HEK293 (cell line): ENCODE results near the gene HS3ST3A1.

Source experiments
- FEZF1 ChIP-seq: fragments of 450-650 bp; formaldehyde crosslinking; IDR thresholded peaks from 2 replicates; pipeline ENCODE4 v1.5.1; 2016; ENCODE audit warnings: missing biosample characterization, missing genetic modification characterization
- GLI2 ChIP-seq: fragments of 450-650 bp; formaldehyde crosslinking; IDR thresholded peaks from 2 replicates; pipeline ENCODE4; 2017; ENCODE audit warnings: missing biosample characterization, missing genetic modification characterization, low read depth, borderline replicate concordance
- KLF10 ChIP-seq: fragments of 450-650 bp; IDR thresholded peaks from 2 replicates; pipeline ENCODE4 v1.5.1; 2018; ENCODE audit warnings: missing biosample characterization, mild to moderate bottlenecking, missing genetic modification characterization
- KLF9 ChIP-seq: fragments of 450-650 bp; formaldehyde crosslinking; IDR thresholded peaks from 2 replicates; pipeline ENCODE4 v1.5.1; 2016; ENCODE audit warnings: missing biosample characterization, missing genetic modification characterization, low read depth
- PATZ1 ChIP-seq: fragments of 450-650 bp; formaldehyde crosslinking; IDR thresholded peaks from 2 replicates; pipeline ENCODE4 v1.5.1; 2016; ENCODE audit warnings: missing biosample characterization, missing genetic modification characterization
- PBX3 ChIP-seq: sonication (generic); formaldehyde crosslinking; IDR thresholded peaks from 2 replicates; pipeline ENCODE4 v1.8.1; 2022; ENCODE audit warnings: mild to moderate bottlenecking, moderate library complexity, missing genetic modification reagents
- PRDM10 ChIP-seq: fragments of 450-650 bp; formaldehyde crosslinking; IDR thresholded peaks from 2 replicates; pipeline ENCODE4 v1.5.1; 2016; ENCODE audit warnings: missing biosample characterization, missing genetic modification characterization
- SP2 ChIP-seq: fragments of 450-650 bp; formaldehyde crosslinking; IDR thresholded peaks from 2 replicates; pipeline ENCODE4 v1.5.1; 2016; ENCODE audit warnings: missing biosample characterization, missing genetic modification characterization
- SP7 ChIP-seq: fragments of 450-650 bp; formaldehyde crosslinking; IDR thresholded peaks from 2 replicates; pipeline ENCODE4 v1.5.1; 2016; ENCODE audit warnings: missing biosample characterization, missing genetic modification characterization
- TRIM28 ChIP-seq: IDR thresholded peaks from 2 replicates; pipeline ENCODE4 v1.6.1; 2011; ENCODE audit warnings: low read length, control low read depth, borderline replicate concordance
- ZBTB1 ChIP-seq: fragments of 450-650 bp; formaldehyde crosslinking; IDR thresholded peaks from 2 replicates; pipeline ENCODE4 v1.5.1; 2016; ENCODE audit warnings: missing biosample characterization, missing genetic modification characterization
- ZBTB48 ChIP-seq: fragments of 450-650 bp; formaldehyde crosslinking; IDR thresholded peaks from 2 replicates; pipeline ENCODE4 v1.5.1; 2016; ENCODE audit warnings: missing biosample characterization, missing genetic modification characterization
- ZBTB8A ChIP-seq: fragments of 450-650 bp; formaldehyde crosslinking; IDR thresholded peaks from 2 replicates; pipeline ENCODE4 v1.5.1; 2016; ENCODE audit warnings: missing biosample characterization, missing genetic modification characterization
- ZFP69B ChIP-seq: fragments of 450-650 bp; formaldehyde crosslinking; IDR thresholded peaks from 2 replicates; pipeline ENCODE4 v1.5.1; 2016; ENCODE audit warnings: missing biosample characterization, missing genetic modification characterization
- ZNF10 ChIP-seq: fragments of 450-650 bp; formaldehyde crosslinking; IDR thresholded peaks from 2 replicates; pipeline ENCODE4 v1.5.1; 2017; ENCODE audit warnings: missing biosample characterization, missing genetic modification characterization
- ZNF121 ChIP-seq: fragments of 450-650 bp; formaldehyde crosslinking; IDR thresholded peaks from 2 replicates; pipeline ENCODE4 v1.5.1; 2016; ENCODE audit warnings: missing biosample characterization, missing genetic modification characterization
- ZNF174 ChIP-seq: fragments of 450-650 bp; formaldehyde crosslinking; IDR thresholded peaks from 2 replicates; pipeline ENCODE4 v1.5.0; 2017; ENCODE audit warnings: missing biosample characterization, mild to moderate bottlenecking, missing genetic modification characterization
- ZNF223 ChIP-seq: fragments of 450-650 bp; formaldehyde crosslinking; IDR thresholded peaks from 2 replicates; pipeline ENCODE4 v1.5.1; 2016; ENCODE audit warnings: missing biosample characterization, missing genetic modification characterization
- ZNF248 ChIP-seq: fragments of 450-650 bp; formaldehyde crosslinking; IDR thresholded peaks from 2 replicates; pipeline ENCODE4 v1.5.1; 2017; ENCODE audit warnings: missing biosample characterization, missing genetic modification characterization
- ZNF391 ChIP-seq: fragments of 450-650 bp; formaldehyde crosslinking; IDR thresholded peaks from 2 replicates; pipeline ENCODE4 v1.5.1; 2016; ENCODE audit warnings: low read depth, missing biosample characterization, missing genetic modification characterization, borderline replicate concordance
- ZNF398 ChIP-seq: fragments of 450-650 bp; formaldehyde crosslinking; IDR thresholded peaks from 2 replicates; pipeline ENCODE4 v1.5.1; 2017; ENCODE audit warnings: missing biosample characterization, missing genetic modification characterization
- ZNF449 ChIP-seq: fragments of 450-650 bp; formaldehyde crosslinking; IDR thresholded peaks from 2 replicates; pipeline ENCODE4 v1.5.1; 2017; ENCODE audit warnings: missing biosample characterization, mild to moderate bottlenecking, missing genetic modification characterization, moderate library complexity
- ZNF555 ChIP-seq: fragments of 450-650 bp; formaldehyde crosslinking; conservative IDR thresholded peaks from 2 replicates; pipeline ENCODE4 v1.5.1; 2017; ENCODE audit warnings: missing biosample characterization, mild to moderate bottlenecking, missing genetic modification characterization, inconsistent platforms
- ZNF560 ChIP-seq: fragments of 450-650 bp; formaldehyde crosslinking; IDR thresholded peaks from 2 replicates; pipeline ENCODE4 v1.5.1; 2017; ENCODE audit warnings: missing biosample characterization, missing genetic modification characterization, borderline replicate concordance
- ZNF596 ChIP-seq: fragments of 450-650 bp; IDR thresholded peaks from 2 replicates; pipeline ENCODE4 v1.5.0; 2018; ENCODE audit warnings: missing biosample characterization, mild to moderate bottlenecking, missing genetic modification characterization, moderate library complexity
- ZNF623 ChIP-seq: fragments of 450-650 bp; formaldehyde crosslinking; IDR thresholded peaks from 2 replicates; pipeline ENCODE4 v1.5.1; 2016; ENCODE audit warnings: missing biosample characterization, missing genetic modification characterization
- ZNF664 ChIP-seq: fragments of 450-650 bp; formaldehyde crosslinking; IDR thresholded peaks from 2 replicates; pipeline ENCODE4 v1.5.1; 2016; ENCODE audit warnings: missing biosample characterization, missing genetic modification characterization
- ZNF677 ChIP-seq: fragments of 450-650 bp; IDR thresholded peaks from 2 replicates; pipeline ENCODE4 v1.5.0; 2018; ENCODE audit warnings: missing biosample characterization, mild to moderate bottlenecking, missing genetic modification characterization, moderate library complexity
- ZNF76 ChIP-seq: fragments of 450-650 bp; formaldehyde crosslinking; IDR thresholded peaks from 2 replicates; pipeline ENCODE4; 2016; ENCODE audit warnings: low read depth, missing biosample characterization, missing genetic modification characterization, borderline replicate concordance
- ZNF777 ChIP-seq: fragments of 450-650 bp; formaldehyde crosslinking; IDR thresholded peaks from 2 replicates; pipeline ENCODE4 v1.5.1; 2017; ENCODE audit warnings: missing biosample characterization, missing genetic modification characterization, borderline replicate concordance

Gene HS3ST3A1

GRCh38 chr17:13601776-13602551 is at the start of gene HS3ST3A1 (continued):
- TF ChIP-seq ZNF623 (tag by site-specific recombination) (no peak), ZNF664 (no peak), ZNF391 (tag by site-specific recombination) (peak; percentile 44; the same call in 1 of the 2 replicates), ZNF677 (tag by site-specific recombination) (no peak), PATZ1 (peak; percentile 96), SP2 (peak; percentile 90), ZNF596 (tag by site-specific recombination) (peak; percentile 54), KLF10 (tag by site-specific recombination) (peak; percentile 97), ZNF560 (tag by site-specific recombination) (no peak), ZNF398 (tag by site-specific recombination) (peak; percentile 87; the same call in 1 of the 2 replicates), ZNF777 (peak; percentile 73), ZNF76 (no peak), ZNF10 (tag by site-specific recombination) (no peak; the same call in 1 of the 2 replicates), SP7 (peak; percentile 50; the same call in 1 of the 2 replicates), ZNF449 (tag by site-specific recombination) (peak; percentile 96), ZBTB48 (tag by site-specific recombination) (peak; percentile 91), ZNF174 (tag by site-specific recombination) (no peak), ZBTB8A (peak; percentile 95), ZFP69B (tag by site-specific recombination) (0 out of 2 replicates have a peak, but pooled peaks have one; percentile 25), ZNF248 (tag by site-specific recombination) (no peak), ZNF121 (tag by site-specific recombination) (no peak), ZBTB1 (no peak), GLI2 (tag by site-specific recombination) (no peak), KLF9 (tag by site-specific recombination) (peak; percentile 95), PRDM10 (tag by site-specific recombination) (peak; percentile 89), FEZF1 (0 out of 2 replicates have a peak, but pooled peaks have one; percentile 7), PBX3 (peak; percentile 70; the same call in 1 of the 2 replicates), ZNF223 (tag by site-specific recombination) (peak; percentile 98), ZNF555 (tag by site-specific recombination) (no peak), TRIM28 (peak; percentile 60; the same call in 1 of the 2 replicates)
